ENCODE data around the gene SFRP5.

GRCh38 chr10:97766996-97767924, 4.5 kb downstream of the SFRP5 start:
- no peak for TF ChIP-seq CTCF (IDR thresholded peaks at IDR 0.05)
- no peak for TF ChIP-seq POLR2A (IDR thresholded peaks at IDR 0.05)
- TF ChIP-seq EP300 (IDR thresholded peaks at IDR 0.05) = no peak

Data from upper lobe of left lung (tissue), 4 donors.